Ishikawa (cell line): Measurements from ENCODE around the gene EXT2.

Experiments used
- CEBPB ChIP-seq: IDR thresholded peaks from 2 replicates; pipeline ENCODE4 v1.6.1; 2012
- CREB1 ChIP-seq: IDR thresholded peaks from 2 replicates; pipeline ENCODE4 v1.6.1; 2012; ENCODE audit warnings: low read depth
- EGR1 ChIP-seq: IDR thresholded peaks from 2 replicates; pipeline ENCODE4 v1.6.1; 2012
- EP300 ChIP-seq: IDR thresholded peaks from 2 replicates; pipeline ENCODE4 v1.6.1; 2012; ENCODE audit warnings: borderline replicate concordance
- NFIC ChIP-seq: IDR thresholded peaks from 2 replicates; pipeline ENCODE4 v1.6.1; 2012
- REST ChIP-seq: IDR thresholded peaks from 2 replicates; pipeline ENCODE4 v1.6.1; 2012; ENCODE audit warnings: low read depth, mild to moderate bottlenecking
- TAF1 ChIP-seq: IDR thresholded peaks from 2 replicates; pipeline ENCODE4 v1.6.1; 2012; ENCODE audit warnings: low read depth, mild to moderate bottlenecking
- TCF12 ChIP-seq: IDR thresholded peaks from 2 replicates; pipeline ENCODE4 v1.6.1; 2012; ENCODE audit warnings: low read depth
- ZBTB7A ChIP-seq: IDR thresholded peaks from 2 replicates; pipeline ENCODE4 v1.6.1; 2012; ENCODE audit warnings: low read depth

DNA sequence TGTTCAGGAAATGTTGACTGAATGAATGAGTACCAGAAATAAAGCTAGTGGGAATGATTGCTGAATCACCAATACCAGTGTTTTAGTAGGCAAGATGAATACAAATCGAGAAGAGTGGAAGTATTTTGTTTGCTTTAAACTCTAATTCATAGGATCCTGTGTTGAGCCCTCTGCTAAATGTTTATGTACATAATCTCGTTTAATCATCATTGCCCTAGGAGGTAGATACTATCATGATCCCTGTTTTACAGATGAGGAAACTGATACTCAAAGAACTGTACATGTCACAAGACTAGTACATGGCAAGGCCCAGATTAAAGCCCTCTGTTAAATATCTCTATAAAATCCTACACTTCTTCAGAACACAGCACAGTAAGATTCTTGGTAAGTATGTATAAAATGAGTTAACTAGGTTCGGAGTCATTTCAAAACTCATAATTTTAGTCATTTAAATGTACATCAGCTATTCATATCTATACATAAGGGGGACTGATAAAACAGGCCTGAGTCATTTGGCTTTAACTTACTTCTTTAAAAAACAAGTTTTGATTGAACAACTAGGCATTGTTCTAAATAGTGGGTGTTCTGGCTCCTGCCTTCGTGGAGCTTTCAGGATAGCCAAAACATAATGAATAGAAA, 97.1 kb downstream of the EXT2 start:
- no peak for TF ChIP-seq TCF12
- TF ChIP-seq ZBTB7A, result no peak
- TF ChIP-seq CEBPB, result no peak
- no peak for TF ChIP-seq CREB1
- TF ChIP-seq EGR1, result no peak
- no peak for TF ChIP-seq REST
- TF ChIP-seq NFIC, result no peak
- no peak for TF ChIP-seq EP300
- TF ChIP-seq TAF1, result no peak
